Right ventricle myocardium inferior (tissue), 1 donor: ENCODE measurements around the gene PTK7. TPM values are rescaled to one million over a fixed set of nuclear protein-coding genes. Genes with fewer than 3 reads are reported as not detected.

ENCODE experiments used
- total RNA-seq: library from RNA; stranded (reverse); fragmentation: NEBNext Ultra II Directional; extraction: Animal tissue kit (Norgen Biotek cat#: 25700); gene quantifications from one replicate; pipeline ENCODE4 v1.2.1, GENCODE V29; 2021
- donor health status: DM: no; HTN: yes; CAD: no; lungs with severe emphysema.

The PTK7 gene
- total RNA-seq, 1 donor from 2014 or later = 1.7 TPM

Other genes starting within 250 kb of the PTK7 start
- gene RPL7L1, start 196.7 kb upstream of the PTK7 start, total RNA-seq = 44.5 TPM
- not detected for gene PTCRA, start 160.3 kb upstream of the PTK7 start, total RNA-seq
- 22.9 TPM for gene CNPY3, start 146.8 kb upstream of the PTK7 start, total RNA-seq
- gene GNMT, start 115.6 kb upstream of the PTK7 start, total RNA-seq = 0.97 TPM
- 25.5 TPM for gene PEX6, start 97.1 kb upstream of the PTK7 start, total RNA-seq
- gene PPP2R5D, start 91.7 kb upstream of the PTK7 start, total RNA-seq = 34.2 TPM
- gene MEA1, start 62.4 kb upstream of the PTK7 start, total RNA-seq = 32.1 TPM
- gene KLHDC3, start 62.1 kb upstream of the PTK7 start, total RNA-seq = 145 TPM
- gene RRP36, start 54.7 kb upstream of the PTK7 start, total RNA-seq = 26.1 TPM
- 7.3 TPM for gene CUL7, start 22.5 kb upstream of the PTK7 start, total RNA-seq
- 99.7 TPM for gene MRPL2, start 16.9 kb upstream of the PTK7 start, total RNA-seq
- gene KLC4, start 16.7 kb upstream of the PTK7 start, total RNA-seq = 30.0 TPM
- gene SRF, start 95.0 kb downstream of the PTK7 start, total RNA-seq = 77.6 TPM
- gene CUL9, start 105.9 kb downstream of the PTK7 start, total RNA-seq = 14.0 TPM
- 29.9 TPM for gene DNPH1, start 153.2 kb downstream of the PTK7 start, total RNA-seq
- 0.19 TPM for gene TTBK1, start 167.2 kb downstream of the PTK7 start, total RNA-seq
- not detected for gene SLC22A7, start 221.9 kb downstream of the PTK7 start, total RNA-seq
- 7.1 TPM for gene CRIP3, start 232.5 kb downstream of the PTK7 start, total RNA-seq